ENCODE results near the gene NAGA. TPM values are rescaled to one million over a fixed set of nuclear protein-coding genes. Genes with fewer than 3 reads are reported as not detected.
"Not testable (repeated sequence)": the region's sequence is repeated elsewhere in the genome, so short reads cannot be mapped to it uniquely, and the experiment has no call there.

Gene NAGA
- polyA plus RNA-seq (ENCODE audit: insufficient read length in 12 of 12): 10 to 100 TPM in 11 of 12 donors, not detected in 1; 11.1 to 26.2 (median 20.1) TPM
- long read RNA-seq, donor 1, transcript NAGA-201 (9 exons, 3,694 nt): major isoform, 6 of 502 reads
- long read RNA-seq, donor 1, partial matches to known transcripts: 463 of 502 reads
- long read RNA-seq, donor 1, other reads (novel, unspliced or antisense): 29 of 502 reads
- long read RNA-seq, donor 2, partial matches to known transcripts: 0 of 5 reads
- long read RNA-seq, donor 2, other reads (novel, unspliced or antisense): 0 of 5 reads
- long read RNA-seq, donor 3, partial matches to known transcripts: 0 of 3 reads
- long read RNA-seq, donor 3, other reads (novel, unspliced or antisense): 0 of 3 reads
- long read RNA-seq, donor 4, partial matches to known transcripts: 0 of 2 reads
- long read RNA-seq, donor 4, other reads (novel, unspliced or antisense): 0 of 2 reads
- long read RNA-seq, donor 5, partial matches to known transcripts: 7 of 13 reads
- long read RNA-seq, donor 5, other reads (novel, unspliced or antisense): 0 of 13 reads
- long read RNA-seq, donor 6, partial matches to known transcripts: 0 of 2 reads
- long read RNA-seq, donor 6, other reads (novel, unspliced or antisense): 0 of 2 reads
- long read RNA-seq, donor 7, partial matches to known transcripts: 0 of 3 reads
- long read RNA-seq, donor 7, other reads (novel, unspliced or antisense): 0 of 3 reads
- long read RNA-seq, donor 8, partial matches to known transcripts: 431 of 460 reads
- long read RNA-seq, donor 8, other reads (novel, unspliced or antisense): 26 of 460 reads
- long read RNA-seq, donor 9, partial matches to known transcripts: 0 of 2 reads
- long read RNA-seq, donor 9, other reads (novel, unspliced or antisense): 0 of 2 reads
- long read RNA-seq, donor 10, transcript NAGA-201 (9 exons, 3,694 nt): major isoform, 5 of 598 reads
- long read RNA-seq, donor 10, partial matches to known transcripts: 553 of 598 reads
- long read RNA-seq, donor 10, other reads (novel, unspliced or antisense): 38 of 598 reads
- long read RNA-seq, donor 11, partial matches to known transcripts: 0 of 9 reads
- long read RNA-seq, donor 11, other reads (novel, unspliced or antisense): 0 of 9 reads

DNA sequence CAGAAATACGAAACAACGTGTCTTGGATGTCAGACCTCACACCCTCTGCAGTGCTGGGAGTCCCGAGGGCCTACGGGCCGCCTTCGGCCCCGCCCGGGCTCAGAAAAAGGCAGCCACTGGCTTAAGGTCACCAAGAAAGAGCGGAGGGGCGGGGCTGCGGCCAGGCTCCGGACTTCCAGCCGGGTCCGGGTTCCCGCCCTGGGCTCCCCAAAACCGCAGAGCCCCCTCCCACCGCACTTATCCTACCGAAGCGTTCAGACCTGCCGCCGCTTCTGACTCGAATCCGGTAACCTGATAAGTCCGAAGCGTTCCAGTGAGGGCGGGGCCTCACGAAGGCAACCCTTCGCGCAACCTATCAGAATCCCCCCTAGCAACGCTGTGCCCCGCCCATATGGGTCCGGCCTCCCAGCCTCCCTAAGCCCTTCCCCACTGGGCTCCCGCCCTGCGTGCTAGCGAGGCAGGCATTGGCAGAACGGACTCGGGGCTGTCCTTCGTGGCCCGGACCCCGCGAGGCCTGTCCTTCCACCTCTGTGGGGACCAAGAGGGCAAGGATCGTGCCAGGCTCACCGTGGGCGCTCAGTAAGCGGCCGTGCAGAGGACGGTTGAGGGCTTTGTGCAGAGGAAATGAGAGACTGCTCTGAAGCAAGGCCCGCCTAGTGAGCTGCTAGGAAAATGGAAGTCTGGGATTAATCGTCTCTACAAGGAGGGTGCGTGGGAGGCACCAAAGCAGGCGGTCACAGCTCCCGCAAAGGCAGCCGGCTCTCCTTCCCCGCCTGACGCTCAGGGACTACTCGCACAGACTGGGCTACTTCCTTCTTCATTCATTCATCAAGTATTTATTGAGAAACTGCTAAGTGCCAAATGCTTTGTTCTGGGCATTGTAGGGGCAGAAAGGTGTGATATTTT lies at the start of gene NAGA:
Gene NAGA (minus strand): TSS at position 296 of the 906 bp plus-strand sequence. CDS start 515 bp downstream, outside the sequence.
- peak; percentile 96 for DNase-seq

GRCh38 chr22:42116848-42117424 lies 46.3 kb upstream of the NAGA start:
- DNase-seq: no peak

- not testable (repeated sequence) for DNase-seq
Observed at GRCh38 chr22:42115420-42115830, 44.8 kb upstream of the NAGA start.

DNA sequence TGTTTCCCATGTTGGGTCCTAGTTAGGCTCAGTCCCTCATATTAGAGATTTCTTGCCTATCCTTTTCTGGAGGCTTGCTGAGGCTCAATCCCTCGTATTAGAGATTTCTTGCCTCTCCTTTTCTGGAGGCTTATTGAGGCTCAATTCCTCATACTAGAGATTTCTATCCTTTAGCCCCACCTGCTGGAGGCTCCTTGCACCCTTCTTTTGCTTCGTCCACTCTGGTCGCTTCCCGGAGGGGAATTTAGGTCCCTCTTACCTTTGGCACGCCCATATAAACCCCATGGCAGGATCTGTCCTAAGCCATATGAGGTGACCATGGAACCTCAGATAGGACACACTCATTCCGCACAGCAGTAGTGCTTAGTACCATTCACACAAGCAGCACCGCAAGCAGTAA lies 44.1 kb upstream of the NAGA start:
- DNase-seq: no peak

GRCh38 chr22:42112793-42113192 lies 42.2 kb upstream of the NAGA start:
- DNase-seq: not testable (repeated sequence)

- DNase-seq: no peak
Observed at GRCh38 chr22:42111798-42112197, 41.2 kb upstream of the NAGA start.

- no peak for DNase-seq
Observed at GRCh38 chr22:42108848-42109247, 38.2 kb upstream of the NAGA start.

GRCh38 chr22:42104332-42104860 lies 33.8 kb upstream of the NAGA start:
- not testable (repeated sequence) for DNase-seq

GRCh38 chr22:42101199-42101598 lies 30.6 kb upstream of the NAGA start:
- DNase-seq: no peak

GRCh38 chr22:42091455-42091782 lies 20.8 kb upstream of the NAGA start:
- no peak for DNase-seq

GRCh38 chr22:42090596-42091454 lies 20.2 kb upstream of the NAGA start, which contains the start of gene NDUFA6:
Gene NDUFA6 (minus strand): TSS chr22:42090772. CDS start chr22:42090744, 28 bp downstream.
- peak; percentile 97 for DNase-seq

DNA sequence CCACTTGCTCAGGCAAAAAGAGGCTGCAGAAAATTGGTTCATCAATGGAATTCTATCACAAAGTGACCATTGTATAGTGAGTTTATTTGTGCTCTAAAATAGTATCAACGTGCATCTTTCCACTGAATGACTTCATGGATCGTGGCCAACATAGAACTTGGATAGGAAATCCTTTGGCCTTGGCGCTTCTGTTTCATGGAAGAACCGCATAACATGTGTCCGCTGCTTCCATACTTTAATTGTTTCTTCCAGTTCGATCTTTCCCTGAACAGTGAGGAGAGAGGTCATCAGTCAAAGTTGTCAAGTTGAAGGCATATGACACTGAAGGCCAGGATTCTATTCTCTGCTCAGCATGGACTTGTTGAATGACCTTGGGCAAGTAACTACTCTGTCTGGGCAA lies 15.4 kb upstream of the NAGA start:
- no peak for DNase-seq

DNA sequence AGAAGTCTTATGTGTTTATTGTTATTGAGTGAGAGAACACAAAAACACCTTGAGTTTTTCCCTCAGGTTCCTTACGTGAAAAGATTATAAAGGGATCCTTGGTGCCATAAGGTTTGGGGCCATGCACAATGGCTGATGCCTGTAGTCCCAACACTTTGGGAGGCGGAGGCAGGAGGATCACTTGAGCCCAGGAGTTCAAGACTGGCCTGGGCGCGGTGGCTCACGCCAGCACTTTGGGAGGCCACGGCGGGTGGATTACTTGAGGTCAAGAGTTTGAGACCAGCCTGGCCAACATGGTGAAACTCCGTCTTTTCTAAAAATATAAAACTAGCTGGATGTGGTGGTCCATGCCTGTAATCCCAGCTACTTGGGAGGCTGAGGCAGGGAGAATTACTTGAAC lies 14.3 kb upstream of the NAGA start:
- DNase-seq: no peak

GRCh38 chr22:42083119-42083518 lies 12.5 kb upstream of the NAGA start:
- no peak for DNase-seq

DNA sequence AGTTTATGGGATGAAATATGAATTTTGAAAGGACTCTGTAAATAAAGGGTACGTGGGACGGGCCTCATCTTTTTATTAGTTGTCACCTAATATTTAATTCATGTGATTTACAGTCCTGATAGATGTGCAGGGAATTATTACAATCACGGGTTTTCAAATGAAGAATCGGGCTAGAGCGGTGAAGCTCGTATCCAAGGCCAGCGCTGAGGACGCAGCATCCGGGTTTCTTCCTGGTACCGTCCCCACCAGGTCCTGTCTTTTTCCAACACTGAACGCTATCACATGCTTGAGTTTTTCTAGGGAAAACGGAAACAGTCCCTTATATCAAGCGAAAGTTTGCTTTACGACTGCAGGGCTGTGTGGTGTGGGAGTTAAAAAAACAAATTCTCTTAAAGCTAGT lies 9.7 kb upstream of the NAGA start:
- DNase-seq: peak; percentile 53

DNA sequence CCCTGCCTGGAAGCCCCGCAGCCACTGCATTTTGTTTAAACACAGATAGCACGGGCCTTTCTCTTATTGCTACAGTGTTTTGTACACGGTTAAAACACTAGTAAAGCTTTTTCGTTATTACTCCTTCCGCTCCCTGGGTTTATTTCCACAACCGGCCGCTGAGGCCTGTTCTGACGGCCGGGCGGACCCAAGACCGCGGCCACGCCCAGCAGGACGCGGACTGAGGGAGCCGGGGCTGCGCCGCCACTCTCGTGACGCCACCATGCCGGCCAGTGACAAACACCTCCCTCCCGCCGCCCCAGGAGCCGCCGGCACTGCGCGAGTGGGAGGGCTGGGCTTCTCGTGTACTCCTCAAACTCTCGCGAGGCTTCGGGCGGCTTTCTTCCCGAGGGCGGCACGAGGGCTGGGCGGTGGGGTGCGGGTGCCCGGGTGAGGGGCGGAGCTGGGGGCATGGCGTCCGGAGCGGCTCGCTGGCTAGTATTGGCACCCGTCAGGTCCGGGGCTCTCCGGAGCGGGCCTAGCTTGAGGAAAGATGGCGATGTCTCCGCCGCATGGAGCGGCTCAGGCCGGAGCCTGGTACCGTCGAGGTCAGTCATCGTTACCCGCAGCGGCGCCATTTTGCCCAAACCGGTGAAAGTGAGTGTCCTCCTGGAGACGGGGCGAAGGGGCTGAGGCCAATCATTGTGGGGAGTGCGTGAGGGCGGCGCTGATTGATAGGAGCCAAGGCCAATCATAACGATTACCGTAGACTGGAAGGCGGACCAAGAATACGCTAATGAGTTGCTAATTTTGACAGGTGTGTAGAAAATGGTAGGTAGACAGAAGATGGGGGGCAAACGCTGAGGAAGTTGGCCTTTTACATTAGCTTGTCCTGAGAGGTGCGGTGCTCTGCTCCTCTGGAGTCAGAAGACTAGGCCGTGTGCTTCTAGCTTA lies 9.0 kb upstream of the NAGA start, which contains the start of gene SMDT1:
Gene SMDT1 (plus strand): TSS at position 382 of the 933 bp plus-strand sequence. CDS start 69 bp downstream, at position 451.
- peak; percentile 98 for DNase-seq

GRCh38 chr22:42078469-42079318 lies 8.1 kb upstream of the NAGA start:
- no peak for DNase-seq
